ENCODE results near the gene RAB6B. TPM values are rescaled to one million over a fixed set of nuclear protein-coding genes. Genes with fewer than 3 reads are reported as not detected.
"Not testable (repeated sequence)": the region's sequence is repeated elsewhere in the genome, so short reads cannot be mapped to it uniquely, and the experiment has no call there.

RAB6B gene
- total RNA-seq, 1 experiment from 2014 or later = 5.2 TPM

DNA sequence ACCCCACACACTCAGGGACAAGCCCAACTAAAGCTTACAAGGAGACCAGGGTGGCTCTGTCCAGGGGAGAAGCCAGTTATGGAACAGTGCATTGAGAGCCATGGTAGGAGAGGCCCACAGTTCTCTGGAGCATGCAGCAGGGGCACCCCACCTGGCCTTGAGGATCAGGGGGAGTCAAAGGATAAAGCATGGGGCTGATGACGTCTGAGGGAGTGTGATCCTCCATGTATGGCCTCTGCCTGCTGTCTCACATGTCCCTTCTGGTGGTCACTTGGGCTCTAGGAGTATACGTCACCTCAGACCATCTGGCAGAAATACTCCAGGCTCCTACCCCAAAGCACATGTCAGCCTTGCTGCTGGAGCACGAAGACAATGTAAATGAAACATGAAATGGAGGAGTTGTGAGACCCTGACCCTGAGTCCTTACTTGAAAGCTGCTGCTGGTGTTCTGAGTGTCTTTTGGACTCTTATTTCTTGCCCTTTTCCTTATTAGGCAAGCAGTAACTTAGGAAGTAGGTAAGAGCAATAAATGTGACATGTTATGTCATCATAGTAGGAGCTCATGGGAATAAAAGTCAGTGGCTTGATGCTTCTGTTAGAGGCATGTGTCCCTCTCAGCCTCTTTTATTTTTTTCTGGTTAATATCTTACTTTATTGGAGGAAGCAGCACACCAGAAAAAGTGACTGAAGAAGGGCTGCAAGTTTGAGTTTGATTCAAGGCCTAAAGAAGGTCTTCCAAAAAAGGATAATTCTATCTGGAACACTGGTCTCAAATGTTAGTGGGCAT, 74.6 kb downstream of the RAB6B start:
- DNase-seq (ENCODE audit: low read depth, low spot score) = no peak
- in situ Hi-C loops (cut with HindIII; ENCODE audit: low pct_unique_long_range_greater_than_20kb, low sequenced_read_pairs) = loop anchor here (10.0 kb wide), 1 partner anchor 94 kb away; no protein-coding TSS in a partner anchor

DNA sequence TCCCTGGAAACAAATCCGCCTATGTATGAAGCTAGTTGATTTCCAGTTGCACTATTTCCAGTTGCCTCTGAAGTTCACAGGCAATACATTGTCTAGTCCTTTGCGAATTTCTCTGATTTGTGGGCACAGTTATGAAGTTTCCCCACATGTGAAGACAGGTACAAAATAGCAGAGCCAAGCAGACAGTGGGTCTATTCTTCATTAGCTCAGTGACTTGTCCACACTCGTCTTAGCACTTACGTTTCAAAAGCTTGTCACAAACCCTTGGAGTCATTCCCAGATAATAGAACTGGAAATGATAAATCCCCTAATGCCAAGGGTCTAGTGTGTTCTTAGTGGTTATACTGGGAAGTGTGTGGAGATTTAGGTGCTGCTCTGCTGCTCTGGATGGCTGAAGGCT, 75.6 kb downstream of the RAB6B start:
- in situ Hi-C loops (cut with HindIII; ENCODE audit: low pct_unique_long_range_greater_than_20kb, low sequenced_read_pairs) = loop anchor here (10.0 kb wide), 1 partner anchor 95 kb away; no protein-coding TSS in a partner anchor
- DNase-seq (ENCODE audit: low read depth, low spot score) = no peak

DNA sequence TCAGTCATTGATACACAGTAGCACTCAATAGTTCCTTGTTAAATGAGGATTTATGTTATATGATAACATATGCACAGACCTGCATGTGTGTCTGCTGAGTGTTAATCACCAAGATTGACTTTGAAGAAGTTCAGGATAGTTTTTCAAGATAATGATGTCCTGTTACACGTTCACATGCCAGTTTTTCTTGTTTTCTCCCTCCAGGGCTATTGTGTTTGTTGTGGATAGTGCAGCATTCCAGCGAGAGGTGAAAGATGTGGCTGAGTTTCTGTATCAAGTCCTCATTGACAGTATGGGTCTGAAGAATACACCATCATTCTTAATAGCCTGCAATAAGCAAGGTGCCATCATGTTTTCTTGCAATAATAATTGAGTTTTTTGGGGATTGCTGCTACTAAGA, 80.3 kb downstream of the RAB6B start:
- DNase-seq (ENCODE audit: low read depth, low spot score) = no peak
- in situ Hi-C loops (cut with HindIII; ENCODE audit: low pct_unique_long_range_greater_than_20kb, low sequenced_read_pairs) = no loop called here

DNA sequence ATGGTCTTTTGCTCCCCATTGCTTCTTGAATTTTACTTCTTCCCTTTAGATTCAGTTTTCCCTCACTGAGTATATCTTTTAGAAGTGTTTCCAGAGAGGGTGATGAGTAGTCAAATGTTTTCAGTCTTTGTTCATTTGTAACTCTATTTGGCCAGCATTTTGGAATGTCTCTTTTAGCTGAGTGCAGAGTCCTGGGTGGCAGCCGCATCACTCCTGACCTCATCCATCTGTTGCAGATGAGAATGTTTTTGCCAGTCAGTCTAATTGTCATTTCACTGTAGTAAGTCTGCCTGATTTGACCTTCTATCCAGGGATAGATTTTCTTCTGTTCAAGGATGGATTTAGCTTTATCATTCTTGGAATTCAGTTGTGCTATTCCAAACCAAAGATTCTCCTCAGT, 82.8 kb downstream of the RAB6B start:
- in situ Hi-C loops (cut with HindIII; ENCODE audit: low pct_unique_long_range_greater_than_20kb, low sequenced_read_pairs) = no loop called here
- DNase-seq (ENCODE audit: low read depth, low spot score) = no peak

GRCh38 chr3:133805702-133806475, 89.8 kb downstream of the RAB6B start, which contains the start of gene SRPRB:
Gene SRPRB (plus strand): TSS chr3:133805815. CDS start chr3:133805849, 34 bp downstream.
- peak; percentile 95 for DNase-seq (ENCODE audit: low read depth, low spot score)
- in situ Hi-C loops (cut with HindIII; ENCODE audit: low pct_unique_long_range_greater_than_20kb, low sequenced_read_pairs) = no loop called here

GRCh38 chr3:133805384-133805701, 90.3 kb downstream of the RAB6B start:
- in situ Hi-C loops (cut with HindIII; ENCODE audit: low pct_unique_long_range_greater_than_20kb, low sequenced_read_pairs) = no loop called here
- DNase-seq (ENCODE audit: low read depth, low spot score) = no peak

DNA sequence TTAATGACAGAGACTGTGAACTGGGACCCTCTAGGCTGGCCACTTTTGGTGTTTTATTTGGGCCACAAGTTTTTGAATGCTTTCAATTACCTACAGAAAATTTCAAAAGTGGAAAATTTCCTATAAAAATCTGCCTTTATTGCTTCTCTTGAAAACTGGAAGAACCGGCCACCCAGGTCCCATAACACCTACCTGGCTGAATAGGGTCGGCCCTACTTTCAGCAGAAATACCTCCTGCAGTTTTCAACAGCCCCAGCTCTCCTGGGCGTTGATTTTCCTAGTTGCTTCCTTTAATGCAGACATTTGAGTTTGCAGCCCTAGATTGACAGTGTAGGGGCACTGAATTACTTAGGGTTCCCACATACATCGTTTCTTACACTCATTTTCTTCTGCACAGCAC, 90.8 kb downstream of the RAB6B start:
- no peak for DNase-seq (ENCODE audit: low read depth, low spot score)
- in situ Hi-C loops (cut with HindIII; ENCODE audit: low pct_unique_long_range_greater_than_20kb, low sequenced_read_pairs) = no loop called here

DNA sequence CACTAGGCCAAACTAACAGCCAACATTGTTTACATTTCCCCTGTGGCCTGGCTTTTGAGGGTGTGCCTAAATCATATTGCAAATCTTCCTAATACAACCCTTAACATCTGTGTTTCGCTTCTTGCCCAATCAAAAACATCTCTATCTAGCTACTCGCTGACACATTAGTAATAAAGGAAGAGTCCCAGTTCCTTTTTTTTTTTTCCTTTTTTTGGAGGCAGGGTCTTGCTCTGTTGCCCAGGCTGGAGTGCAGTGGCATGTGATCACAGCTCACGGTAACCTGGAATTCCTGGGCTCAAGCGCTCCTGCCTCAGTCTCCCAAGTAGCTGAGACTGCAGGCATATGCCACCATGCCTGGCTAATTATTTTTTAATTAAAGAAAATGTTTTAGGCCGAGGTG, 92.2 kb downstream of the RAB6B start:
- no peak for DNase-seq (ENCODE audit: low read depth, low spot score)
- in situ Hi-C loops (cut with HindIII; ENCODE audit: low pct_unique_long_range_greater_than_20kb, low sequenced_read_pairs) = no loop called here

DNA sequence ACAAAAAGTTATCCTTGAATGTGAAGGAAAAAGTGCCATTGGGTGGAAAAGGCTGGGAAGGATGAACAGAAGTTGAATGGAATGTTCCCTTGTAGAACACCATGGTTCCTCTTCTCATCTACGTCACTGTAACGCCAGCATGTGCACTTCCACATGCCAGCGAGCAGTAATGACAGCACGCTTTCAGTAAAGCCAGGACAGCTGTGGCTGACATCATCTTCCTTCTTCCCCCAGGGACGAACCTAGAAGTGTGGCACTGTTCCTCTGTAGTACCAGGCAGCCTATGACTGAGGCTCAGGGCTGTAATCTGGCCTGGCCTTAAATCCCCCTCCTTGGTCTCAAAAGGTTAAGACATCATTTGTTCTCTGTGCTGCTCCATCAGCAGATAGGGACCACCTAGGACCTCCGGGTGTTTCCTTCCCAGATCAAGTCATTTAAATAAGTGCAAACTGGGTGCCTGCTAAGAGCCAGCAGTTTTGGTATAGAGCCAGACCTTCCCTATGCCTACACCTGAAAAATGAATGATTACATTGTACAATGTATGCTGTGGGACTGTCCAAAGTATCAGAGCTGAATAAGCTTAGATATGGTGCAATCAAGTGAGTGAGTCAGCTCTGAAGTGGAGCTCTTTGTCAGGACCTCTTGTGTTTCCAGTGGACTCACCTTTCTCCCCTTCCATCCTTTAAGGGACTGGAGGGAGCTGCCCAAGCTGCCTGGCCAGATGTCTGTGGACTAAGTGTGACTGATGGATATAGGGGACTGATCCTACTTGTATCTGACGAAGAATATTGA, 95.7 kb downstream of the RAB6B start:
- DNase-seq (ENCODE audit: low read depth, low spot score) = peak; percentile 31
- in situ Hi-C loops (cut with HindIII; ENCODE audit: low pct_unique_long_range_greater_than_20kb, low sequenced_read_pairs) = no loop called here

- in situ Hi-C loops (cut with HindIII; ENCODE audit: low pct_unique_long_range_greater_than_20kb, low sequenced_read_pairs) = no loop called here
- DNase-seq (ENCODE audit: low read depth, low spot score) = no peak
These were observed 98.1 kb downstream of the RAB6B start for GRCh38 chr3:133797396-133798105.

GRCh38 chr3:133792171-133792763, 103.4 kb downstream of the RAB6B start:
- no peak for DNase-seq (ENCODE audit: low read depth, low spot score)
- in situ Hi-C loops (cut with HindIII; ENCODE audit: low pct_unique_long_range_greater_than_20kb, low sequenced_read_pairs) = no loop called here

- DNase-seq (ENCODE audit: low read depth, low spot score) = no peak
- in situ Hi-C loops (cut with HindIII; ENCODE audit: low pct_unique_long_range_greater_than_20kb, low sequenced_read_pairs) = no loop called here
These were observed 107.7 kb downstream of the RAB6B start for GRCh38 chr3:133788024-133788423.

GRCh38 chr3:133783762-133784161, 111.9 kb downstream of the RAB6B start:
- in situ Hi-C loops (cut with HindIII; ENCODE audit: low pct_unique_long_range_greater_than_20kb, low sequenced_read_pairs) = no loop called here

GRCh38 chr3:133782454-133782853, 113.2 kb downstream of the RAB6B start:
- DNase-seq (ENCODE audit: low read depth, low spot score) = no peak
- in situ Hi-C loops (cut with HindIII; ENCODE audit: low pct_unique_long_range_greater_than_20kb, low sequenced_read_pairs) = no loop called here

More at GRCh38 chr3:133783762-133784161, 111.9 kb downstream of the RAB6B start:
- no peak for DNase-seq (ENCODE audit: low read depth, low spot score)

- in situ Hi-C loops (cut with HindIII; ENCODE audit: low pct_unique_long_range_greater_than_20kb, low sequenced_read_pairs) = no loop called here
- DNase-seq (ENCODE audit: low read depth, low spot score) = no peak
These were observed 114.1 kb downstream of the RAB6B start for GRCh38 chr3:133781570-133781969.

GRCh38 chr3:133780756-133781155, 114.9 kb downstream of the RAB6B start:
- DNase-seq (ENCODE audit: low read depth, low spot score); in situ Hi-C loops (cut with HindIII; ENCODE audit: low pct_unique_long_range_greater_than_20kb, low sequenced_read_pairs): not testable (repeated sequence)

GRCh38 chr3:133779626-133780203, 116.0 kb downstream of the RAB6B start:
- in situ Hi-C loops (cut with HindIII; ENCODE audit: low pct_unique_long_range_greater_than_20kb, low sequenced_read_pairs) = no loop called here
- no peak for DNase-seq (ENCODE audit: low read depth, low spot score)
